ENCODE results near the gene RGL3.

DNA sequence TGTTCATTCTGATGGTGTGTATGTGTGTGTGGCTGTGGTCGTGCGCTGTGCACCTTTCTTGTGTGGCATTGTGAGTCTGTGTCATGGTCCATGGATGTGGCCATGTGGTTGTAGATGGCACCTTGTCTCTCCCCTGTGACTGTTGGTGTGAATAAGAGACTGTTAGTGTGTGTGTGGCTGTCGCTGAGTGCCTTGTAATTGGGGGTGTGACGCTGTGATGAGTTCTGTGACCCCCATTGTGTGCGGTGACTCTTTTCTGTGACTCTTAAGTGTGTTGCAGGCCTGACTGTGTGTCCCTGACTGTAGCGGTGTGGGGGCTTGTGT, 63.1 kb downstream of the RGL3 start:
- no peak for TF ChIP-seq GATA2 (IDR thresholded peaks at IDR 0.05; ENCODE audit: low read depth, low read length)
- TF ChIP-seq GATA3 (IDR thresholded peaks at IDR 0.05; ENCODE audit: low read depth, low read length) = no peak

Data from SH-SY5Y (cell line).